Lower lobe of right lung (tissue), 2 donors: Measurements from ENCODE around the gene PTPRN2. TPM values are rescaled to one million over a fixed set of nuclear protein-coding genes. Genes with fewer than 3 reads are reported as not detected.

Source experiments
- ATAC-seq, 2 donors: fragments of 200-7000 bp; cut with Tn5 transposase; one replicate each; pipeline ENCODE4 v1.9.1; 2020 to 2022; ENCODE audit warnings: mild to moderate bottlenecking in 2 of 2, moderate library complexity in 2 of 2
- DNase-seq: peaks from one replicate; pipeline ENCODE4 v3.0.0-alpha.2; 2020
- H3K27ac ChIP-seq: fragments of 200-600 bp; one replicate; pipeline ENCODE4 v1.8.0; 2022
- H3K27me3 ChIP-seq: fragments of 200-600 bp; one replicate; pipeline ENCODE4 v1.8.0; 2022; ENCODE audit warnings: low read depth
- H3K36me3 ChIP-seq: fragments of 200-600 bp; one replicate; pipeline ENCODE4 v1.8.0; 2022; ENCODE audit warnings: mild to moderate bottlenecking
- H3K4me1 ChIP-seq: fragments of 200-600 bp; one replicate; pipeline ENCODE4 v1.8.0; 2022
- H3K4me3 ChIP-seq: fragments of 200-600 bp; one replicate; pipeline ENCODE4 v1.8.0; 2022; ENCODE audit warnings: mild to moderate bottlenecking
- H3K9me3 ChIP-seq: fragments of 200-600 bp; one replicate; pipeline ENCODE4 v1.8.0; 2022
- CTCF ChIP-seq: fragments of 200-600 bp; IDR thresholded peaks from one replicate; pipeline ENCODE4 v1.8.0; 2022; ENCODE audit warnings: antibody characterized with exemption, mild to moderate bottlenecking
- intact Hi-C: fragments of 100-400 bp; cut with DNase I; formaldehyde crosslinking; loops from one replicate; pipeline ENCODE4 v1.11.0; 2022
- total RNA-seq: library from RNA; stranded (reverse); fragmentation: NEBNext Ultra II Directional; extraction: Animal tissue kit (Norgen Biotek cat#: 25700); gene quantifications from one replicate; pipeline ENCODE4 v1.2.1, GENCODE V29; 2021
- donor health status: DM: no; HTN: yes; CAD: no; lungs with severe emphysema.

PTPRN2 gene
- total RNA-seq, 1 donor from 2014 or later = 6.8 TPM

DNA sequence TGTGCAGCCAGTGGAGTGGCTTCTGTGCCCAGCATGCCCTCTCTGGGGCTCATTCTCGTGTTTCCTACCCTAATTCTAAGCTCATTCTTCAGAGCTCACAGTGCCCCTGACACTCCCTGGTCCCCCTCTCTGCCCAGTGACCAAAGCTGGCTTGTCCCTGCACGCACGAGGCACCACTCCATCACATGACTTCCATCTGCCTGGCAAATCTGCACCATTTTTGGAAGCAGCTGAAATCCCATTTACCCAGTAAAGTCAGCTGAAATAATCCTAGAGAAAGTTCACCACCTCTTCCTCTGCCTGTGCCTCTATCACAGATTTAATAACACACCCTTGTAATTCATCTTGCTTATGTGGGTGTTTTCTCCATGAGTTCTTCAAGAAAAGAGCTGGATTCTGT lies 616.9 kb downstream of the PTPRN2 start:
- H3K9me3 ChIP-seq = peaks cover 22% of the 10 kb centered on the region
- H3K4me1 ChIP-seq = no peaks in the 10 kb centered on the region
- TF ChIP-seq CTCF = no peak
- H3K27me3 ChIP-seq = no peaks in the 10 kb centered on the region
- DNase-seq (no peak), ATAC-seq (no peak)
- H3K36me3 ChIP-seq = no peaks in the 10 kb centered on the region
- intact Hi-C loops = no loop called here
- no peak overlapping the region for H3K4me3 ChIP-seq
- no peak overlapping the region for H3K27ac ChIP-seq

DNA sequence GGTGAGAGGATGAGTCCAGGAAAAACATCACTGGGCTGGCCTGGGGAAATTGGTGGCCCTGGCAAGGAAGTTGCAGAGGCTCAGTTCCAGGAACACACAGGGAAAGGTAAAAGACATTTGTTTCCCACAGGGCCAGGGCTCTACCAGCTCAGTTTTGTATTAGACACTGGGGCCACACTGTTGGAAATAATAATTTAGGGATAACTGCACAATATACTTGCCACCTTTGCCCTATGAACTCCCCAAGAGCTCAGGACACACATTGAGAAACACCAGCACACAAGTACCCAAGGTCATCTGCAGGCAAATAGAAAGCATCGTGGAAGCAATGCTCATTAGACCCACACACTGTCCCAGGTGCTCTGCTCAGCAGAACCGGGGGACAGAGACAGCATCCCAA lies 617.6 kb downstream of the PTPRN2 start:
- peaks cover 18% of the 10 kb centered on the region for H3K9me3 ChIP-seq
- intact Hi-C loops = no loop called here
- H3K4me3 ChIP-seq = no peak overlapping the region
- TF ChIP-seq CTCF = no peak
- ATAC-seq = no peak
- no peak overlapping the region for H3K27ac ChIP-seq
- H3K4me1 ChIP-seq = no peaks in the 10 kb centered on the region
- no peaks in the 10 kb centered on the region for H3K27me3 ChIP-seq
- H3K36me3 ChIP-seq = no peaks in the 10 kb centered on the region
- DNase-seq = no peak

- TF ChIP-seq CTCF = no peak
- ATAC-seq = no peak
- DNase-seq = no peak
- H3K27ac ChIP-seq = no peak overlapping the region
- no peaks in the 10 kb centered on the region for H3K36me3 ChIP-seq
- no peaks in the 10 kb centered on the region for H3K4me1 ChIP-seq
- no peaks in the 10 kb centered on the region for H3K9me3 ChIP-seq
- peaks cover 15% of the 10 kb centered on the region for H3K27me3 ChIP-seq
- intact Hi-C loops = no loop called here
- H3K4me3 ChIP-seq = no peak overlapping the region
Observed at GRCh38 chr7:157966490-157966889, 621.1 kb downstream of the PTPRN2 start.

GRCh38 chr7:157964521-157964920 lies 623.1 kb downstream of the PTPRN2 start:
- intact Hi-C loops = no loop called here
- Histone ChIP-seq H3K27me3 (peaks cover 20% of the 10 kb centered on the region), H3K4me1 (no peaks in the 10 kb centered on the region), H3K4me3 (no peak overlapping the region), H3K9me3 (no peaks in the 10 kb centered on the region), H3K36me3 (no peaks in the 10 kb centered on the region), H3K27ac (no peak overlapping the region)
- no peak for TF ChIP-seq CTCF
- DNase-seq (no peak), ATAC-seq (no peak)

DNA sequence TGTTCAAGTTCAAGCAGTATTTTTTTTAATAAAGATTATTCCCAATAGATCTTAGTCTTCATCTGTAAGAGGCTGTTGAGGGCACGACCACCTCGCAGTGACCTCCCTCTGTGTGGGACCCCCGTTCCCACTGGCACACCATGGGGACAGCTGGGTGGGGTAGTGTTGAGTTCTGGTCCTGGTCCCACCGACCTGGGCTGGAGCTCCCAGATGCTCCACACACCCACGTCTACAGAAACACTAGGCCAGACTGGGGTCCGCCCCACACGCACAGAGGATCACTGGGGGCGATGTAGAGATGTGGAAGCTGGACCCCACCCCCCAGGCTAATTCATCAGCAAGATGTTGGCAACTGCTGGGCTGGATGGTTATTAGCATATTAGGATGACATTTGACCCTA lies 623.6 kb downstream of the PTPRN2 start:
- Histone ChIP-seq H3K27me3 (peaks cover 20% of the 10 kb centered on the region), H3K4me3 (no peak overlapping the region), H3K9me3 (no peaks in the 10 kb centered on the region), H3K36me3 (no peaks in the 10 kb centered on the region), H3K4me1 (no peaks in the 10 kb centered on the region), H3K27ac (no peak overlapping the region)
- peak in 1 of 2 donors; percentile 37 for ATAC-seq
- no peak for TF ChIP-seq CTCF
- no peak for DNase-seq
- intact Hi-C loops = no loop called here

DNA sequence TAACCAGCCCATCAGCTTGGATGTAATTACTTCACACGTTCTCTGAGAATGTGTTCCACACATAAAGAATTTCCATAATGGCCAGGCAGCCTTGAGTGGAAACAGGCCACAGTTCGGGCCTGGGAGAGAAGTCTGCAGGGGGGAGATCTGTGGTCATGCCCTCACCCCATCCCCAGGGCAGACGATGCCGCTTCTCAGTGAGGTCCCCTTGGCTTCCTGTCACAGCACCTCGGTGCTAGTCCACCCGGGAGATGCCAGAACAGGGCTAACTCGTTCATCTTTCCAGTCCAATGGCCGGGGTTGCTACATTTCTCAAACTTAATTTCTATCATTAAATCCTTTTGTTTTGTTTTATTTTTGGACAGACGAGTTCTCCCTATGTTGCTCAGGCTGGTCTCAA lies 624.1 kb downstream of the PTPRN2 start:
- ATAC-seq (no peak), DNase-seq (no peak)
- intact Hi-C loops = no loop called here
- Histone ChIP-seq H3K9me3 (no peaks in the 10 kb centered on the region), H3K36me3 (no peaks in the 10 kb centered on the region), H3K27ac (no peak overlapping the region), H3K4me3 (no peak overlapping the region), H3K27me3 (peaks cover 20% of the 10 kb centered on the region), H3K4me1 (no peaks in the 10 kb centered on the region)
- no peak for TF ChIP-seq CTCF
